HCT116 (cell line): Measurements from ENCODE around the gene JAG1. TPM values are rescaled to one million over a fixed set of nuclear protein-coding genes. Genes with fewer than 3 reads are reported as not detected.

Experiments
- ATAC-seq: fragments of 200-7000 bp; cut with Tn5 transposase; 2 replicates; pipeline ENCODE4 v1.9.1; 2020; ENCODE audit warnings: mild to moderate bottlenecking, moderate library complexity
- BruUV-seq: library from RNA; stranded (reverse); fragments of 400-500 nt; replicated peaks from 2 replicates; lab custom pipeline; 2021; lab: Mats Ljungman, UMichigan
- CTCF ChIA-PET: fragments of 300-600 bp; sonication (Branson Sonifier 250); formaldehyde crosslinking; loops from one replicate; lab custom pipeline; 2021; ENCODE audit warnings: antibody characterized with exemption; lab: Charles Lee
- POLR2A ChIA-PET: fragments of 300-600, 350-600 bp; sonication (Branson Sonifier 250); formaldehyde crosslinking; loops from one replicate; lab custom pipeline; 2021; ENCODE audit warnings: antibody characterized with exemption; lab: Charles Lee
- RAD21 ChIA-PET, 2 experiments: fragments of 300-600 bp; sonication (Branson Sonifier 250); formaldehyde crosslinking; loops; one replicate each; lab custom pipeline; 2023; ENCODE audit warnings: low total read pairs in 2 of 2; ENCODE audit not compliant: uncharacterized antibody in 2 of 2, unreplicated experiment in 2 of 2, low non-redundant PET in 1 of 2; lab: Charles Lee
- DNase-seq: peaks from one replicate; pipeline ENCODE4 v3.0.0-alpha.2; 2010; ENCODE audit warnings: low read depth, low spot score
- H2AFZ ChIP-seq: fragments of 200-600 bp; shearing (Covaris generic), sonication (generic); 2 replicates; pipeline ENCODE4 v1.6.1; 2017; ENCODE audit warnings: low read depth, mixed run types, mixed read lengths, antibody characterized with exemption, low read length; ENCODE audit not compliant: poor library complexity, severe bottlenecking
- H3K27ac ChIP-seq: 2 replicates; pipeline ENCODE4 v1.5.1; 2012; ENCODE audit warnings: low read depth, low read length
- H3K27me3 ChIP-seq: fragments of 200-600 bp; sonication (generic); 2 replicates; pipeline ENCODE4 v1.6.1; 2016; ENCODE audit warnings: mixed run types, low read length, mixed read lengths; ENCODE audit not compliant: insufficient read depth
- H3K36me3 ChIP-seq, 2 experiments: fragments of 200-500 bp in 1 of 2; fragments of 200-600 bp in 1 of 2; sonication (Bioruptor generic) in 1 of 2; sonication (generic) in 1 of 2; 2 replicates each; pipeline versions ENCODE4 v1.5.1 to v1.6.1; 2014 to 2016; ENCODE audit warnings: low read length in 2 of 2, inconsistent platforms in 1 of 2, mixed read lengths in 1 of 2, mixed run types in 1 of 2; ENCODE audit not compliant: insufficient read depth in 2 of 2, control insufficient read depth in 1 of 2
- H3K4me1 ChIP-seq, 2 experiments: fragments of 200-600 bp in 1 of 2; sonication (generic) in 1 of 2; 2 replicates each; pipeline versions ENCODE4 v1.5.1 to v1.6.1; 2012 to 2017; ENCODE audit warnings: low read length in 2 of 2, inconsistent platforms in 1 of 2, mild to moderate bottlenecking in 1 of 2, mixed read lengths in 1 of 2, mixed run types in 1 of 2, moderate library complexity in 1 of 2; ENCODE audit not compliant: insufficient read depth in 2 of 2, control insufficient read depth in 1 of 2
- H3K4me2 ChIP-seq: fragments of 200-600 bp; sonication (generic); 2 replicates; pipeline ENCODE4 v1.6.1; 2017; ENCODE audit warnings: mixed run types, low read length, mixed read lengths
- H3K4me3 ChIP-seq, 2 experiments: fragments of 200-600 bp in 1 of 2; sonication (generic) in 1 of 2; replicated peaks in 1 of 2; 2 replicates each; pipeline ENCODE4 v1.5.1; 2011 to 2016; ENCODE audit warnings: low read length in 2 of 2, control low read depth in 1 of 2, low read depth in 1 of 2, mild to moderate bottlenecking in 1 of 2, mixed read lengths in 1 of 2, mixed run types in 1 of 2
- H3K79me2 ChIP-seq: fragments of 200-600 bp; sonication (generic); 2 replicates; pipeline ENCODE4 v1.6.1; 2017; ENCODE audit warnings: mild to moderate bottlenecking, mixed run types, low read length, moderate library complexity, mixed read lengths; ENCODE audit not compliant: insufficient read depth
- H3K9ac ChIP-seq: fragments of 200-600 bp; sonication (generic); 2 replicates; pipeline ENCODE4 v1.6.1; 2016; ENCODE audit warnings: low read length, mixed read lengths
- H3K9me2 ChIP-seq: fragments of 200-600 bp; sonication (generic), shearing (Covaris generic); 2 replicates; pipeline ENCODE4 v1.6.1; 2017; ENCODE audit warnings: mixed run types, mild to moderate bottlenecking, moderate library complexity; ENCODE audit not compliant: insufficient read depth
- H3K9me3 ChIP-seq, 2 experiments: fragments of 200-500 bp in 1 of 2; fragments of 200-600 bp in 1 of 2; sonication (Bioruptor generic) in 1 of 2; sonication (generic) in 1 of 2; 2 replicates each; pipeline ENCODE4 v1.6.1; 2014 to 2017; ENCODE audit warnings: low read length in 2 of 2, mixed read lengths in 2 of 2, inconsistent platforms in 1 of 2, low read depth in 1 of 2, mild to moderate bottlenecking in 1 of 2, mixed run types in 1 of 2, moderate library complexity in 1 of 2; ENCODE audit not compliant: control insufficient read depth in 1 of 2, insufficient read depth in 1 of 2
- H4K20me1 ChIP-seq: fragments of 200-600 bp; sonication (generic), shearing (Covaris generic); 2 replicates; pipeline ENCODE4 v1.6.1; 2017; ENCODE audit warnings: mixed run types, mild to moderate bottlenecking, moderate library complexity; ENCODE audit not compliant: insufficient read depth
- CBX3 ChIP-seq: IDR thresholded peaks from 2 replicates; pipeline ENCODE4 v1.6.1; 2012; ENCODE audit warnings: low read depth
- EGR1 ChIP-seq: IDR thresholded peaks from 2 replicates; pipeline ENCODE4 v1.6.1; 2012; ENCODE audit warnings: low read depth
- EZH2 ChIP-seq: fragments of 200-600 bp; sonication (generic); IDR thresholded peaks from 2 replicates; pipeline ENCODE4 v1.6.1; 2017; ENCODE audit warnings: antibody characterized with exemption, mixed run types
- EZH2phosphoT487 ChIP-seq: fragments of 200-600 bp; IDR thresholded peaks from 2 replicates; pipeline ENCODE4 v1.6.1; 2018; ENCODE audit warnings: antibody characterized with exemption, borderline replicate concordance
- FOSL1 ChIP-seq: IDR thresholded peaks from 2 replicates; pipeline ENCODE4 v1.6.1; 2012; ENCODE audit warnings: low read depth
- JUND ChIP-seq: IDR thresholded peaks from 2 replicates; pipeline ENCODE4 v1.6.1; 2012
- POLR2A ChIP-seq: IDR thresholded peaks from 2 replicates; pipeline ENCODE4 v1.7.0; 2011; ENCODE audit warnings: borderline replicate concordance; ENCODE audit not compliant: insufficient read depth, insufficient read length; ENCODE audit errors: extremely low read depth
- POLR2AphosphoS5 ChIP-seq: IDR thresholded peaks from 2 replicates; pipeline ENCODE4 v1.6.1; 2011; ENCODE audit warnings: mild to moderate bottlenecking, low read depth, low read length, moderate library complexity
- RAD21 ChIP-seq: IDR thresholded peaks from 2 replicates; pipeline ENCODE4 v1.6.1; 2012; ENCODE audit warnings: low read depth, mild to moderate bottlenecking
- REST ChIP-seq: IDR thresholded peaks from 2 replicates; pipeline ENCODE4 v1.6.1; 2012; ENCODE audit warnings: low read depth
- SP1 ChIP-seq: IDR thresholded peaks from 2 replicates; pipeline ENCODE4 v1.6.1; 2012; ENCODE audit warnings: low read depth
- SRF ChIP-seq: IDR thresholded peaks from 2 replicates; pipeline ENCODE4 v1.6.1; 2012; ENCODE audit warnings: low read depth
- YY1 ChIP-seq: IDR thresholded peaks from 2 replicates; pipeline ENCODE4 v1.6.1; 2011; ENCODE audit warnings: low read length, low read depth, moderate library complexity, mild to moderate bottlenecking; ENCODE audit not compliant: insufficient replicate concordance; ENCODE audit errors: extremely low read depth
- ZBTB33 ChIP-seq: IDR thresholded peaks from 2 replicates; pipeline ENCODE4 v1.6.1; 2011; ENCODE audit warnings: mild to moderate bottlenecking, low read length, moderate library complexity; ENCODE audit not compliant: insufficient replicate concordance; ENCODE audit errors: extremely low read depth
- ZFX ChIP-seq: fragments of 450-650 bp; IDR thresholded peaks from 2 replicates; pipeline ENCODE4 v1.6.1; 2017
- ZNF274 ChIP-seq: fragments of 200-500 bp; sonication (Bioruptor generic); IDR thresholded peaks from 2 replicates; pipeline ENCODE4 v1.6.1; 2014; ENCODE audit warnings: mild to moderate bottlenecking, low read depth, low read length, inconsistent platforms
- intact Hi-C: fragments of 100-400 bp; cut with micrococcal nuclease; formaldehyde crosslinking; loops from 2 replicates; pipeline ENCODE4 v1.10.0; 2022
- total RNA-seq: library from RNA; stranded (reverse); gene quantifications from one replicate; pipeline ENCODE4 v1.2.1, GENCODE V29; 2021; ENCODE audit not compliant: unreplicated experiment
- TF ChIP-seq, protein P1 (sequence below): IDR thresholded peaks from 2 replicates; pipeline ENCODE4 v1.6.1; 2012
- TF ChIP-seq, protein P2 (sequence below): IDR thresholded peaks from 2 replicates; pipeline ENCODE4 v1.6.1; 2012

Gene JAG1
- total RNA-seq, 1 experiment from 2014 or later: 31.9 TPM

DNA sequence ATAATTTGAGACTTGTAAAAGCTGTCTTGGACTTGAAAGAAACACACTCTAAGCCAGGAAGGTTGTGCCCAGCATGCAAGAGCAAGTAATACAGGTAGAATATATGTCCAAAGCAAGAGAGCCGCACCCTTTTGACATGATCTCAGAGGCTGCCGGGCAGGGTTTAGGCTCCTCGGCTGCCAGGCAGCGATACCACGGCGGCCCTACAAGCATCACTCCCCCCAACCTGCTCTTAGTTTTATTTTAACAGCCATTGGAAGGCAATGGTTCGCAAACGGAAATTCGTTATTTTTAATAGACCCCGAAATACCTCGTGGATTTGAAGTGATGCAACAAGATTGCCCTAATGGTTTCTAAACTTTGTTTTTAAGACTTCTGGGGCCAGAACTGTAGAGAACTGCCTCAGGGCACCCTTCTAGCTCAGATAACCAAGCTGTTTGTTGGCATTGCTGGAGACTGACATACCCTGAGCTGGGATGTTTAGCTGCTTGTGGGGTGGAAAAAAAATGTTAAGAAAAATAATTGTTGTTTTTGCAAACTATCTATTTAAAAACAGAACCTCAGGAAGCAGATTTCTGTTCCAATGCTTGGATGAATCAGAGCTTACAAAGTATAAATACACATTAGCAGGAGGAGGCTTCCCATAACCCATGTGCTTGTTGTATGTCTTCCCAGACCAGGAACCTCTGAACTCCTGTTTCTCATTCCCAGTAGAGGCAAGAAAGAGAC is 39.0 kb downstream of the JAG1 start:
- Histone ChIP-seq H3K36me3 (peaks cover 5 to 12% of the 10 kb centered on the region in 2 experiments; a peak in 3 of 4 replicates), H3K9me3 (no peaks in the 10 kb centered on the region), H3K4me2 (no peak overlapping the region), H3K9ac (no peak overlapping the region), H3K4me1 (no peaks in the 10 kb centered on the region), H3K79me2 (no peaks in the 10 kb centered on the region), H2AFZ (no peak overlapping the region), H4K20me1 (no peaks in the 10 kb centered on the region), H3K27ac (no peak overlapping the region), H3K4me3 (no peak overlapping the region), H3K27me3 (no peaks in the 10 kb centered on the region), H3K9me2 (no peaks in the 10 kb centered on the region)
- BruUV-seq: no TSS peak
- POLR2A ChIA-PET: no interaction called here
- DNase-seq (no peak), ATAC-seq (no peak)
- RAD21 ChIA-PET: no interaction called here
- intact Hi-C loops: no loop called here
- CTCF ChIA-PET: no interaction called here
- TF ChIP-seq JUND: no peak
- TF ChIP-seq, protein P1, sequence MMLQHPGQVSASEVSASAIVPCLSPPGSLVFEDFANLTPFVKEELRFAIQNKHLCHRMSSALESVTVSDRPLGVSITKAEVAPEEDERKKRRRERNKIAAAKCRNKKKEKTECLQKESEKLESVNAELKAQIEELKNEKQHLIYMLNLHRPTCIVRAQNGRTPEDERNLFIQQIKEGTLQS: no peak
- TF ChIP-seq EGR1: no peak
- no peak for TF ChIP-seq REST
- no peak for TF ChIP-seq SRF
- TF ChIP-seq POLR2A: no peak
- TF ChIP-seq YY1: no peak
- TF ChIP-seq ZFX: no peak
- TF ChIP-seq EZH2phosphoT487: no peak
- TF ChIP-seq ZNF274: no peak
- TF ChIP-seq EZH2: no peak
- TF ChIP-seq, protein P2, sequence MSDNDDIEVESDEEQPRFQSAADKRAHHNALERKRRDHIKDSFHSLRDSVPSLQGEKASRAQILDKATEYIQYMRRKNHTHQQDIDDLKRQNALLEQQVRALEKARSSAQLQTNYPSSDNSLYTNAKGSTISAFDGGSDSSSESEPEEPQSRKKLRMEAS: no peak
- TF ChIP-seq ZBTB33: no peak
- no peak for TF ChIP-seq POLR2AphosphoS5
- TF ChIP-seq RAD21: no peak
- no peak for TF ChIP-seq SP1
- TF ChIP-seq FOSL1: no peak
- TF ChIP-seq CBX3: no peak
